H9 (cell line): ENCODE results near the gene CFC1B. TPM values are rescaled to one million over a fixed set of nuclear protein-coding genes. Genes with fewer than 3 reads are reported as not detected.
"Not testable (repeated sequence)": the region's sequence is repeated elsewhere in the genome, so short reads cannot be mapped to it uniquely, and the experiment has no call there.

Experiments
- DNase-seq: peaks from one replicate; pipeline ENCODE4 v3.0.0-alpha.2; 2017
- H2AFZ ChIP-seq: one replicate; pipeline ENCODE4 v1.6.1; 2013; ENCODE audit warnings: mild to moderate bottlenecking, low read length, control low read depth, moderate library complexity
- H2AK5ac ChIP-seq: 2 replicates; pipeline ENCODE4 v1.6.1; 2013; ENCODE audit warnings: low read length, control low read depth, mixed read lengths; ENCODE audit not compliant: insufficient read length
- H2BK120ac ChIP-seq: one replicate; pipeline ENCODE4 v1.6.1; 2013; ENCODE audit warnings: low read depth, mild to moderate bottlenecking, low read length, control low read depth, inconsistent platforms; ENCODE audit not compliant: poor library complexity, severe bottlenecking
- H2BK12ac ChIP-seq: 2 replicates; pipeline ENCODE4 v1.6.1; 2013; ENCODE audit warnings: low read length, control low read depth, mixed read lengths, low read depth; ENCODE audit not compliant: insufficient read length
- H2BK15ac ChIP-seq: 2 replicates; pipeline ENCODE4 v1.6.1; 2013; ENCODE audit warnings: low read depth, low read length, control low read depth
- H2BK20ac ChIP-seq: one replicate; pipeline ENCODE4 v1.6.1; 2013; ENCODE audit warnings: low read depth, mild to moderate bottlenecking, low read length, control low read depth, inconsistent platforms; ENCODE audit not compliant: poor library complexity, severe bottlenecking
- H2BK5ac ChIP-seq: 2 replicates; pipeline ENCODE4 v1.6.1; 2013; ENCODE audit warnings: low read length, control low read depth, mixed read lengths; ENCODE audit not compliant: insufficient read length
- H3K14ac ChIP-seq: 2 replicates; pipeline ENCODE4 v1.6.1; 2013; ENCODE audit warnings: low read length, control low read depth; ENCODE audit not compliant: insufficient read depth
- H3K18ac ChIP-seq: 2 replicates; pipeline ENCODE4 v1.6.1; 2013; ENCODE audit warnings: low read depth, mild to moderate bottlenecking, mixed read lengths, low read length, control low read depth; ENCODE audit not compliant: insufficient read length
- H3K23ac ChIP-seq: 2 replicates; pipeline ENCODE4 v1.6.1; 2013; ENCODE audit warnings: low read length, control low read depth, mixed read lengths, low read depth; ENCODE audit not compliant: insufficient read length
- H3K23me2 ChIP-seq: 2 replicates; pipeline ENCODE4 v1.6.1; 2013; ENCODE audit warnings: low read depth, mild to moderate bottlenecking, mixed read lengths, low read length, control low read depth; ENCODE audit not compliant: insufficient read length, poor library complexity, severe bottlenecking
- H3K27ac ChIP-seq: 2 replicates; pipeline ENCODE4 v1.5.1; 2013; ENCODE audit warnings: low read length, control low read depth, mixed read lengths, low read depth; ENCODE audit not compliant: insufficient read length
- H3K27me3 ChIP-seq: 2 replicates; pipeline ENCODE4 v1.6.1; 2013; ENCODE audit warnings: low read length, control low read depth, inconsistent platforms; ENCODE audit not compliant: insufficient read depth
- H3K4ac ChIP-seq: 2 replicates; pipeline ENCODE4 v1.6.1; 2013; ENCODE audit warnings: low read depth, mild to moderate bottlenecking, control low read depth, inconsistent platforms, low read length, moderate library complexity
- H3K4me1 ChIP-seq: 2 replicates; pipeline ENCODE4 v1.6.1; 2013; ENCODE audit warnings: low read length, control low read depth, inconsistent platforms; ENCODE audit not compliant: insufficient read depth
- H3K4me2 ChIP-seq: 2 replicates; pipeline ENCODE4 v1.6.1; 2013; ENCODE audit warnings: low read length, control low read depth, mixed read lengths; ENCODE audit not compliant: insufficient read length, insufficient read depth
- H3K56ac ChIP-seq: 2 replicates; pipeline ENCODE4 v1.6.1; 2013; ENCODE audit warnings: low read depth, mild to moderate bottlenecking, mixed read lengths, low read length, control low read depth; ENCODE audit not compliant: insufficient read length
- H3K79me1 ChIP-seq: 2 replicates; pipeline ENCODE4 v1.6.1; 2013; ENCODE audit warnings: low read depth, mild to moderate bottlenecking, moderate library complexity, low read length, control low read depth, inconsistent platforms; ENCODE audit not compliant: insufficient read depth, poor library complexity, severe bottlenecking
- H3K79me2 ChIP-seq: 2 replicates; pipeline ENCODE4 v1.6.1; 2013; ENCODE audit warnings: low read length, control low read depth, inconsistent platforms; ENCODE audit not compliant: insufficient read depth
- H3K9ac ChIP-seq: 2 replicates; pipeline ENCODE4 v1.6.1; 2013; ENCODE audit warnings: low read length, control low read depth, mixed read lengths; ENCODE audit not compliant: insufficient read length; ENCODE audit errors: extremely low read depth
- H3K9me3 ChIP-seq: one replicate; pipeline ENCODE4 v1.6.1; 2013; ENCODE audit warnings: low read depth, low read length, inconsistent platforms; ENCODE audit not compliant: control insufficient read depth
- H3T11ph ChIP-seq: one replicate; pipeline ENCODE4 v1.6.1; 2013; ENCODE audit warnings: mild to moderate bottlenecking, low read length, control low read depth, inconsistent platforms
- H4K20me1 ChIP-seq: one replicate; pipeline ENCODE4 v1.6.1; 2013; ENCODE audit not compliant: control insufficient read depth, insufficient read length, insufficient read depth
- H4K5ac ChIP-seq: 2 replicates; pipeline ENCODE4 v1.6.1; 2013; ENCODE audit warnings: low read depth, mild to moderate bottlenecking, mixed read lengths, low read length, control low read depth; ENCODE audit not compliant: insufficient read length
- H4K8ac ChIP-seq: replicated peaks from 2 replicates; pipeline ENCODE4 v1.6.1; 2013; ENCODE audit warnings: low read length, control low read depth, mixed read lengths, low read depth; ENCODE audit not compliant: insufficient read length
- H4K91ac ChIP-seq: 2 replicates; pipeline ENCODE4 v1.6.1; 2013; ENCODE audit warnings: low read depth, mild to moderate bottlenecking, moderate library complexity, mixed read lengths, low read length, control low read depth; ENCODE audit not compliant: insufficient read length
- H3K27ac Mint-ChIP-seq, 3 experiments: 2 replicates in 2 of 3; 3 replicates in 1 of 3; pipeline ENCODE4 v1.8.0; 2020 to 2021; ENCODE audit warnings: mixed read lengths in 3 of 3, mild to moderate bottlenecking in 1 of 3, moderate library complexity in 1 of 3
- H3K27me3 Mint-ChIP-seq: 2 replicates; pipeline ENCODE4 v1.8.0; 2021; ENCODE audit warnings: low read depth, mild to moderate bottlenecking, moderate library complexity, mixed read lengths
- H3K36me3 Mint-ChIP-seq, 3 experiments: 2 replicates in 2 of 3; 3 replicates in 1 of 3; pipeline ENCODE4 v1.8.0; 2020 to 2021; ENCODE audit warnings: low read depth in 3 of 3, mixed read lengths in 3 of 3; ENCODE audit not compliant: insufficient read depth in 1 of 3
- H3K4me1 Mint-ChIP-seq, 2 experiments: 2 replicates each; pipeline ENCODE4 v1.8.0; 2020; ENCODE audit warnings: mixed read lengths in 2 of 2
- H3K4me3 Mint-ChIP-seq, 2 experiments: 2 replicates in 1 of 2; 3 replicates in 1 of 2; pipeline ENCODE4 v1.8.0; 2020 to 2021; ENCODE audit warnings: mild to moderate bottlenecking in 2 of 2, mixed read lengths in 2 of 2, moderate library complexity in 1 of 2
- H3K9me3 Mint-ChIP-seq, 2 experiments: 2 replicates in 1 of 2; 3 replicates in 1 of 2; pipeline ENCODE4 v1.8.0; 2020; ENCODE audit warnings: mild to moderate bottlenecking in 2 of 2, mixed read lengths in 2 of 2, moderate library complexity in 1 of 2
- WGBS: extraction: QIAGEN DNeasy Blood & Tissue Kit; methylation state at CpG from one replicate; pipeline ENCODE4 v1.1.7; 2013; ENCODE audit warnings: missing lambda C conversion rate, low lambda C conversion rate, mixed read lengths; ENCODE audit not compliant: insufficient read length; ENCODE audit errors: extremely low coverage; 5-methylcytosine and 5-hydroxymethylcytosine counted together
- total RNA-seq: library from RNA; stranded (reverse); gene quantifications from 2 replicates; pipeline ENCODE4 v1.2.1, GENCODE V29; 2021

Gene CFC1B
- total RNA-seq, 1 experiment from 2014 or later, result not detected

DNA sequence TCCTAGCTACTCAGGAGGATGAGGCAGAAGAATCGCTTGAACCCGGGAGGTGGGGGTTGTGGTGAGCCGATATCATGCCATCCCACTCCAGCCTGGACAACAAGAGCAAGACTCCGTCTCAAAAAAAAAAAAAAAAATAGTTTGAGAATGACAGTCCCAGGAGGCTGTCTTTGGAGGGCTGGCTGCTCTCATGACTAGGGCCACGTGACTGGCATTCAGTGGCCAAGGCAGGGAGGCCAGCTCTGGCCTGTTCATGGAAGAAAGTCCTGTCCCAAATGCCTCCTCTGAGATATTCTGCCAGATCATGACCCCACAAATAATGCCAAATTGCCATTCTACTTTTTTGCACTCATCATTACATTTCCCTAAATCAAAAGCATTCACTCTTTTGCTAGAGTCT, 24.0 kb downstream of the CFC1B start:
- H3K23me2 ChIP-seq, H3K18ac ChIP-seq, H3K9ac ChIP-seq, H4K8ac ChIP-seq, H2BK120ac ChIP-seq, H3T11ph ChIP-seq, H2BK15ac ChIP-seq, H3K27ac Mint-ChIP-seq, H3K14ac ChIP-seq, H4K91ac ChIP-seq, H2BK12ac ChIP-seq, H3K27me3 Mint-ChIP-seq, H4K20me1 ChIP-seq, H3K4me1 Mint-ChIP-seq, H3K4ac ChIP-seq, H3K27me3 ChIP-seq, H3K23ac ChIP-seq, H3K27ac ChIP-seq, H4K5ac ChIP-seq, H3K4me3 Mint-ChIP-seq, H3K56ac ChIP-seq, H2AFZ ChIP-seq, H3K36me3 Mint-ChIP-seq, H2AK5ac ChIP-seq, H3K4me1 ChIP-seq, H3K9me3 Mint-ChIP-seq, H3K79me2 ChIP-seq, DNase-seq, H2BK20ac ChIP-seq, H3K79me1 ChIP-seq, H3K9me3 ChIP-seq, H3K4me2 ChIP-seq, H2BK5ac ChIP-seq: not testable (repeated sequence)
- WGBS, result no CpG with 5 or more reads among the region's 5 CpGs

DNA sequence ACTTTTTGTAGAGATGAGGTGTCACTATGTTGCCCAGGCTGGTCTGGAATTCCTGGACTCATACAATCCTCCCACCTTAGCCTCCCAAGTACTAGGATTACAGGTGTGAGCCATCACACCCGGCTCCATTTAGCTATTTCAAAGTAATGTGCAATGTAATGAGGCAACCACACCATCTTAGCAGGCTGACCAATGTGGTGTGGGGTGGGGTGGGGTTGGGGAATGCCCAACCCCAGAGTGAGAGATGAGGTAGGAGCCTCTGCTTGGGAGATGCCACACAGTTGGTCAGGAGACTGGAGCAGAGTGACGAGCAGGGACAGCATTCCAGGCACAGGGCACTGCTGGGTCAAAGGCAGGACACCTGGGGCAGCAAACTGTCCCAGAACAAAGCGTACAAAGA, 27.4 kb downstream of the CFC1B start:
- WGBS, result no CpG with 5 or more reads among the region's 3 CpGs
- not testable (repeated sequence) for H3K4ac ChIP-seq, H3K79me1 ChIP-seq, H4K91ac ChIP-seq, H3K36me3 Mint-ChIP-seq, H3K14ac ChIP-seq, H4K20me1 ChIP-seq, H2AK5ac ChIP-seq, H3K4me1 ChIP-seq, H2BK15ac ChIP-seq, H3K27me3 Mint-ChIP-seq, DNase-seq, H3K9me3 Mint-ChIP-seq, H4K5ac ChIP-seq, H3K4me2 ChIP-seq, H3K27ac ChIP-seq, H3K79me2 ChIP-seq, H3K27me3 ChIP-seq, H3K23ac ChIP-seq, H2AFZ ChIP-seq, H3K9ac ChIP-seq, H3K23me2 ChIP-seq, H4K8ac ChIP-seq, H3K56ac ChIP-seq, H3K27ac Mint-ChIP-seq, H3K9me3 ChIP-seq, H3K4me3 Mint-ChIP-seq, H2BK12ac ChIP-seq, H3K18ac ChIP-seq, H3K4me1 Mint-ChIP-seq, H2BK120ac ChIP-seq, H2BK20ac ChIP-seq, H2BK5ac ChIP-seq, H3T11ph ChIP-seq
